GM12878 (cell line): ENCODE results near the gene GRIN2C. TPM values are rescaled to one million over a fixed set of nuclear protein-coding genes. Genes with fewer than 3 reads are reported as not detected.

Experiments
- ATAC-seq: fragments of 200-7000 bp; cut with Tn5 transposase; 3 replicates; pipeline ENCODE4 v1.9.1; 2020; ENCODE audit warnings: mild to moderate bottlenecking, moderate library complexity
- BruUV-seq: library from RNA; stranded (reverse); fragments of 400-500 nt; replicated peaks from 2 replicates; lab custom pipeline; 2021; lab: Mats Ljungman, UMichigan
- CTCF ChIA-PET: fragments of 300-600 bp; sonication (Branson Sonifier 250); formaldehyde crosslinking; extraction: SDS; loops from one replicate; lab custom pipeline; 2021; ENCODE audit warnings: inconsistent platforms; lab: Yijun Ruan, JAX
- POLR2A ChIA-PET: fragments of 350-600 bp; formaldehyde crosslinking; extraction: SDS; loops from one replicate; lab custom pipeline; 2021; ENCODE audit warnings: inconsistent platforms; lab: Charles Lee
- RAD21 ChIA-PET: fragments of 300-600 bp; sonication (Branson Sonifier 250); formaldehyde crosslinking; loops from one replicate; lab custom pipeline; 2023; ENCODE audit warnings: antibody characterized with exemption; ENCODE audit not compliant: unreplicated experiment; lab: Charles Lee
- SMC1A ChIA-PET: fragments of 300-600 bp; sonication (Branson Sonifier 250); formaldehyde crosslinking; loops from one replicate; lab custom pipeline; 2023; ENCODE audit not compliant: unreplicated experiment, uncharacterized antibody; lab: Charles Lee
- DNase-seq: peaks from one replicate; pipeline ENCODE4 v3.0.0-alpha.2; 2011; ENCODE audit warnings: low read depth, low spot score
- FAIRE-seq: peaks from 3 replicates; lab custom pipeline; 2011; peaks lifted over from hg19 to GRCh38; lab: Jason Lieb, UNC
- H2AFZ ChIP-seq: 2 replicates; pipeline ENCODE4 v1.6.0; 2011; ENCODE audit warnings: low read depth, low read length, control low read depth; ENCODE audit not compliant: control insufficient read depth
- H3K27ac ChIP-seq: 2 replicates; pipeline ENCODE4 v1.5.1; 2011; ENCODE audit warnings: control low read depth; ENCODE audit not compliant: control insufficient read depth, insufficient read depth
- H3K27me3 ChIP-seq, 2 experiments: replicated peaks in 1 of 2; 2 replicates each; pipeline versions ENCODE4 v1.6.0 to v1.6.1; 2011; ENCODE audit warnings: low read length in 1 of 2; ENCODE audit not compliant: control insufficient read depth in 2 of 2, insufficient read depth in 2 of 2
- H3K36me3 ChIP-seq, 2 experiments: 2 replicates each; pipeline ENCODE4 v1.5.1; 2011; ENCODE audit warnings: low read length in 1 of 2; ENCODE audit not compliant: control insufficient read depth in 2 of 2, insufficient read depth in 2 of 2
- H3K4me1 ChIP-seq: 2 replicates; pipeline ENCODE4 v1.6.1; 2011; ENCODE audit warnings: mild to moderate bottlenecking, low read length, moderate library complexity, mixed read lengths; ENCODE audit not compliant: control insufficient read depth, insufficient read depth
- H3K4me2 ChIP-seq: 2 replicates; pipeline ENCODE4 v1.6.0; 2011; ENCODE audit warnings: control low read depth; ENCODE audit not compliant: control insufficient read depth, insufficient read depth
- H3K4me3 ChIP-seq: fragments of 200-600 bp; sonication (generic); 2 replicates; pipeline ENCODE4 v1.5.1; 2016
- H3K79me2 ChIP-seq: 2 replicates; pipeline ENCODE4 v1.6.0; 2011; ENCODE audit warnings: low read length; ENCODE audit not compliant: control insufficient read depth, insufficient read depth
- H3K9ac ChIP-seq: 2 replicates; pipeline ENCODE4 v1.8.0; 2011; ENCODE audit warnings: low read length, control low read depth, mixed read lengths; ENCODE audit not compliant: control insufficient read depth, insufficient read depth
- H3K9me3 ChIP-seq: replicated peaks from 3 replicates; pipeline ENCODE4 v1.5.1; 2011; ENCODE audit warnings: mild to moderate bottlenecking, low read length; ENCODE audit not compliant: control insufficient read depth, insufficient read depth
- H4K20me1 ChIP-seq: 2 replicates; pipeline ENCODE4 v1.6.0; 2011; ENCODE audit not compliant: control insufficient read depth, insufficient read depth
- CBFB ChIP-seq: IDR thresholded peaks from 2 replicates; pipeline ENCODE4 v1.6.1; 2016; ENCODE audit warnings: antibody characterized with exemption, low read depth
- CREM ChIP-seq: IDR thresholded peaks from 2 replicates; pipeline ENCODE4 v1.6.1; 2014; ENCODE audit warnings: antibody characterized with exemption, low read depth
- CTCF ChIP-seq, 3 experiments: IDR thresholded peaks in 2 of 3; conservative IDR thresholded peaks in 1 of 3; 2 replicates each; pipeline ENCODE4 v1.5.1; 2011; ENCODE audit warnings: low read depth in 3 of 3, low read length in 3 of 3, mild to moderate bottlenecking in 3 of 3, control low read depth in 2 of 3, moderate library complexity in 2 of 3, inconsistent platforms in 1 of 3, mixed read lengths in 1 of 3; ENCODE audit not compliant: control insufficient read depth in 2 of 3, insufficient read depth in 1 of 3; ENCODE audit errors: extremely low read depth in 1 of 3
- E4F1 ChIP-seq: fragments of 450-650 bp; IDR thresholded peaks from 2 replicates; pipeline ENCODE4 v1.6.1; 2018; ENCODE audit warnings: borderline replicate concordance, mild to moderate bottlenecking; ENCODE audit not compliant: partially characterized antibody
- MXI1 ChIP-seq: fragments of 150-350 bp; IDR thresholded peaks from 2 replicates; pipeline ENCODE4 v1.6.1; 2011; ENCODE audit warnings: low read depth, mild to moderate bottlenecking, inconsistent platforms, low read length, improper control_type of control experiment
- NRF1 ChIP-seq: conservative IDR thresholded peaks from 2 replicates; pipeline ENCODE4 v1.6.1; 2011; ENCODE audit warnings: mild to moderate bottlenecking, low read depth, low read length, improper control_type of control experiment
- PAX8 ChIP-seq: fragments of 450-650 bp; IDR thresholded peaks from 2 replicates; pipeline ENCODE4 v1.6.1; 2017; ENCODE audit warnings: mild to moderate bottlenecking, moderate library complexity
- RELA ChIP-seq: fragments of 450-650 bp; IDR thresholded peaks from 2 replicates; pipeline ENCODE4 v1.8.0; 2014; ENCODE audit warnings: borderline replicate concordance; ENCODE audit not compliant: partially characterized antibody
- TAF1 ChIP-seq: IDR thresholded peaks from 2 replicates; pipeline ENCODE4 v1.6.1; 2011; ENCODE audit warnings: mild to moderate bottlenecking, low read depth, low read length, borderline replicate concordance
- ZNF207 ChIP-seq: fragments of 450-650 bp; IDR thresholded peaks from 2 replicates; pipeline ENCODE4 v1.6.1; 2014; ENCODE audit warnings: antibody characterized with exemption, mild to moderate bottlenecking, borderline replicate concordance
- ZNF687 ChIP-seq: fragments of 450-650 bp; IDR thresholded peaks from 2 replicates; pipeline ENCODE4 v1.6.1; 2017; ENCODE audit warnings: mild to moderate bottlenecking, moderate library complexity
- WGBS: methylation state at CpG from one replicate; pipeline ENCODE4 v1.1.6; 2016; ENCODE audit warnings: low lambda C conversion rate; ENCODE audit not compliant: insufficient replicate concordance, insufficient coverage; ENCODE audit errors: missing lambda C conversion rate; 5-methylcytosine and 5-hydroxymethylcytosine counted together
- in situ Hi-C: fragments of 300-500 bp; cut with MboI; formaldehyde crosslinking; loops from 9 replicates; pipeline ENCODE4 v1.14.3; 2018; ENCODE audit warnings: mixed read lengths
- intact Hi-C: fragments of 100-400 bp; cut with micrococcal nuclease; formaldehyde crosslinking; loops from one replicate; pipeline ENCODE4 v1.14.2; 2022; ENCODE audit not compliant: unreplicated experiment
- polyA plus RNA-seq, 11 experiments: library from polyadenylated mRNA; depleted of rRNA in 4 of 11; unstranded in 6 of 11; stranded (reverse) in 5 of 11; fragments of >200 nt; fragmentation: Nextera tagmentation in 4 of 11; fragmentation: Illumina TruSeq in 1 of 11; extraction: Ambion mirVana in 4 of 11; extraction: Trizol in 1 of 11; gene quantifications; 1 replicate in 1 of 11; 2 replicates in 10 of 11; pipeline versions ENCODE4 v1.2.1 to v1.2.3, GENCODE V29; 2011 to 2016; ENCODE audit warnings: inconsistent platforms in 2 of 11, missing spikeins in 2 of 11, low read depth in 1 of 11
- total RNA-seq, 4 experiments: library from RNA; depleted of rRNA in 3 of 4; stranded (reverse); fragments of >200 nt in 3 of 4; fragmentation: Illumina TruSeq in 1 of 4; extraction: Trizol in 1 of 4; gene quantifications; 2 replicates each; pipeline versions ENCODE4 v1.2.1 to v1.2.3, GENCODE V29; 2013 to 2021
- TF ChIP-seq, protein P1 (sequence below): IDR thresholded peaks from 2 replicates; pipeline ENCODE4 v1.6.1; 2012; ENCODE audit warnings: low read depth, low read length, improper control_type of control experiment
- TF ChIP-seq, protein P2 (sequence below): fragments of 450-650 bp; IDR thresholded peaks from 2 replicates; pipeline ENCODE4 v1.6.1; 2017; ENCODE audit warnings: low read depth, mild to moderate bottlenecking, moderate library complexity

Gene GRIN2C
- total and polyA plus RNA-seq, 10 of the 15 experiments (the other 5 are each of a cell fraction or from before 2014, with no cell fraction given) = 0.01 to 0.20 (median 0.11) TPM; not detected in 2

- Histone ChIP-seq H3K4me3 (no peak overlapping the region), H3K4me1 (no peaks in the 10 kb centered on the region), H4K20me1 (no peaks in the 10 kb centered on the region), H3K79me2 (no peaks in the 10 kb centered on the region), H3K9me3 (no peaks in the 10 kb centered on the region), H3K27me3 (peaks cover 4 to 8% of the 10 kb centered on the region in 2 experiments; a peak in 2 of 4 replicates), H3K27ac (no peak overlapping the region), H3K4me2 (no peak overlapping the region), H3K36me3 (no peaks in the 10 kb centered on the region), H3K9ac (no peak overlapping the region), H2AFZ (no peak overlapping the region)
- ChIA-PET POLR2A (interaction anchor here (0.6 kb wide), 1 partner anchor 86 kb away, joined by 3 read pairs; no protein-coding TSS in a partner anchor), CTCF (no interaction called here), SMC1A (no interaction called here), RAD21 (no interaction called here)
- BruUV-seq = no TSS peak
- intact Hi-C loops = no loop called here
- in situ Hi-C loops = no loop called here
- no peak for FAIRE-seq
- 26% methylated on average over 8 of the region's 8 CpGs for WGBS
- DNase-seq = no peak
- no peak for ATAC-seq
- TF ChIP-seq TAF1 (no peak), ZNF207 (no peak), CBFB (no peak), E4F1 (no peak), ZNF687 (no peak), NRF1 (no peak), CREM (no peak), CTCF (IDR thresholded peaks at IDR 0.05 in 2 of 3, conservative IDR thresholded peaks at IDR 0.05 in 1 of 3; ENCODE audit: control insufficient read depth in 2 of 3, extremely low read depth in 1 of 3, insufficient read depth in 1 of 3, low read depth in 3 of 3, low read length in 3 of 3) (no peak), PAX8 (no peak), RELA (no peak), MXI1 (no peak)
- TF ChIP-seq, protein P1, sequence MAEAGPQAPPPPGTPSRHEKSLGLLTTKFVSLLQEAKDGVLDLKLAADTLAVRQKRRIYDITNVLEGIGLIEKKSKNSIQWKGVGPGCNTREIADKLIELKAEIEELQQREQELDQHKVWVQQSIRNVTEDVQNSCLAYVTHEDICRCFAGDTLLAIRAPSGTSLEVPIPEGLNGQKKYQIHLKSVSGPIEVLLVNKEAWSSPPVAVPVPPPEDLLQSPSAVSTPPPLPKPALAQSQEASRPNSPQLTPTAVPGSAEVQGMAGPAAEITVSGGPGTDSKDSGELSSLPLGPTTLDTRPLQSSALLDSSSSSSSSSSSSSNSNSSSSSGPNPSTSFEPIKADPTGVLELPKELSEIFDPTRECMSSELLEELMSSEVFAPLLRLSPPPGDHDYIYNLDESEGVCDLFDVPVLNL = no peak
- TF ChIP-seq, protein P2, sequence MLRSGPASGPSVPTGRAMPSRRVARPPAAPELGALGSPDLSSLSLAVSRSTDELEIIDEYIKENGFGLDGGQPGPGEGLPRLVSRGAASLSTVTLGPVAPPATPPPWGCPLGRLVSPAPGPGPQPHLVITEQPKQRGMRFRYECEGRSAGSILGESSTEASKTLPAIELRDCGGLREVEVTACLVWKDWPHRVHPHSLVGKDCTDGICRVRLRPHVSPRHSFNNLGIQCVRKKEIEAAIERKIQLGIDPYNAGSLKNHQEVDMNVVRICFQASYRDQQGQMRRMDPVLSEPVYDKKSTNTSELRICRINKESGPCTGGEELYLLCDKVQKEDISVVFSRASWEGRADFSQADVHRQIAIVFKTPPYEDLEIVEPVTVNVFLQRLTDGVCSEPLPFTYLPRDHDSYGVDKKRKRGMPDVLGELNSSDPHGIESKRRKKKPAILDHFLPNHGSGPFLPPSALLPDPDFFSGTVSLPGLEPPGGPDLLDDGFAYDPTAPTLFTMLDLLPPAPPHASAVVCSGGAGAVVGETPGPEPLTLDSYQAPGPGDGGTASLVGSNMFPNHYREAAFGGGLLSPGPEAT = no peak
Observed at GRCh38 chr17:74900208-74900607, 40.5 kb upstream of the GRIN2C start.
